Gastrocnemius medialis (tissue), 4 donors: ENCODE measurements around the gene HNRNPA0.

Source experiments
- POLR2A ChIP-seq, 2 donors: fragments of 450-650 bp; IDR thresholded peaks; one replicate each; pipeline ENCODE4 v1.6.1; 2017; ENCODE audit warnings: antibody characterized with exemption in 2 of 2, mild to moderate bottlenecking in 2 of 2, moderate library complexity in 2 of 2
- TF ChIP-seq, protein P1 (sequence below), 5 experiments: fragments of 450-650 bp in 3 of 5; fragments of 200-600 bp in 2 of 5; sonication (generic) in 2 of 5; IDR thresholded peaks in 4 of 5; conservative IDR thresholded peaks in 1 of 5; 1 replicate in 4 of 5; 2 replicates in 1 of 5; pipeline ENCODE4 v1.5.1; 2016 to 2019; ENCODE audit warnings: antibody characterized with exemption in 5 of 5, mild to moderate bottlenecking in 3 of 5, moderate library complexity in 3 of 5

GRCh38 chr5:137733006-137733405, 21.2 kb downstream of the HNRNPA0 start:
- TF ChIP-seq, protein P1, sequence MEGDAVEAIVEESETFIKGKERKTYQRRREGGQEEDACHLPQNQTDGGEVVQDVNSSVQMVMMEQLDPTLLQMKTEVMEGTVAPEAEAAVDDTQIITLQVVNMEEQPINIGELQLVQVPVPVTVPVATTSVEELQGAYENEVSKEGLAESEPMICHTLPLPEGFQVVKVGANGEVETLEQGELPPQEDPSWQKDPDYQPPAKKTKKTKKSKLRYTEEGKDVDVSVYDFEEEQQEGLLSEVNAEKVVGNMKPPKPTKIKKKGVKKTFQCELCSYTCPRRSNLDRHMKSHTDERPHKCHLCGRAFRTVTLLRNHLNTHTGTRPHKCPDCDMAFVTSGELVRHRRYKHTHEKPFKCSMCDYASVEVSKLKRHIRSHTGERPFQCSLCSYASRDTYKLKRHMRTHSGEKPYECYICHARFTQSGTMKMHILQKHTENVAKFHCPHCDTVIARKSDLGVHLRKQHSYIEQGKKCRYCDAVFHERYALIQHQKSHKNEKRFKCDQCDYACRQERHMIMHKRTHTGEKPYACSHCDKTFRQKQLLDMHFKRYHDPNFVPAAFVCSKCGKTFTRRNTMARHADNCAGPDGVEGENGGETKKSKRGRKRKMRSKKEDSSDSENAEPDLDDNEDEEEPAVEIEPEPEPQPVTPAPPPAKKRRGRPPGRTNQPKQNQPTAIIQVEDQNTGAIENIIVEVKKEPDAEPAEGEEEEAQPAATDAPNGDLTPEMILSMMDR (IDR thresholded peaks at IDR 0.05 in 4 of 5, conservative IDR thresholded peaks at IDR 0.05 in 1 of 5): no peak
- TF ChIP-seq POLR2A (IDR thresholded peaks at IDR 0.05): no peak
